ENCODE results near the gene CCDC85B. TPM values are rescaled to one million over a fixed set of nuclear protein-coding genes. Genes with fewer than 3 reads are reported as not detected.

Gene CCDC85B
- total and polyA plus RNA-seq, 2 of the 8 experiments (the other 6 are each of a cell fraction or from before 2014, with no cell fraction given) = 19.8 to 30.8 TPM

DNA sequence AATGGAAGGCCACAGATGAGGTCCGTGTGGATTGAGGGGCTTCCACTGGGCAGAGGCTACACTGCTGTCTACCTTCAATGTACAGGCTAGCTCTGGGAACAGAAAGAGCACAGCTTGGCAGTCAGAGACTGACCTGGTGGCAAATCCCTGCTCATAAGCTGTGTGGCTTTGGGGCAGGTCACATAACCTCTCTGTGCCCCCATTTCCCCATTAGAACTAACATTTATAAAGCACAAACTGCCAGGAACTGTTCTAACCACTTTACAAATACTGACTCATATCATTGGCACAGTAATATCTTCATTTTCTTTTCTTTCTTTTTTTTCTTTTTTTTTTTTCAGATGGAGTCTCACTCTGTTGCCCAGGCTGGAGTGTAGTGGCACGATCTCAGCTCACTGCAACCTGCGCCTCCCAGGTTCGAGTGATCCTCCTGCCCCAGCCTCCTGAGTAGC is 6.6 kb downstream of the CCDC85B start:
- no peak for FAIRE-seq
- H3K27ac ChIP-seq (ENCODE audit: low read depth, low read length) = no peak overlapping the region
- H3K27me3 ChIP-seq (replicated peaks in 1 of 4; ENCODE audit: control insufficient read depth in 3 of 4, extremely low read depth in 1 of 4, insufficient read depth in 3 of 4, low read length in 3 of 4) = peaks cover 14 to 33% (median 28%) of the 10 kb centered on the region in 4 experiments
- H3K14ac ChIP-seq (ENCODE audit: insufficient read length) = no peak overlapping the region
- no peak overlapping the region for H4K91ac ChIP-seq (replicated peaks; ENCODE audit: insufficient read length, low read length)
- no peak overlapping the region for H3K4me3 ChIP-seq (ENCODE audit: extremely low read depth in 1 of 4, insufficient read depth in 2 of 4, low read depth in 3 of 4, low read length in 4 of 4)
- H3K36me3 ChIP-seq (ENCODE audit: control insufficient read depth in 2 of 4, insufficient read depth in 4 of 4, low read length in 3 of 4) = no peaks in the 10 kb centered on the region
- no peak overlapping the region for H3K4ac ChIP-seq (replicated peaks; ENCODE audit: insufficient read length, low read depth, low read length)
- peaks cover 9% of the 10 kb centered on the region; the same call in 1 of the 2 replicates for H3K23me2 ChIP-seq (ENCODE audit: low read depth, low read length)
- no peaks in the 10 kb centered on the region for H3K79me2 ChIP-seq (ENCODE audit: control insufficient read depth in 1 of 2, insufficient read depth in 2 of 2, low read length in 2 of 2)
- H3K9me3 ChIP-seq (ENCODE audit: insufficient read depth in 2 of 2, low read depth in 1 of 2, low read length in 1 of 2) = no peaks in the 10 kb centered on the region
- no peak overlapping the region for H2BK12ac ChIP-seq (ENCODE audit: low read depth, low read length)
- H3K79me1 ChIP-seq (ENCODE audit: low read depth, low read length) = no peaks in the 10 kb centered on the region; the same call in 1 of the 2 replicates
- H2BK15ac ChIP-seq (ENCODE audit: low read length) = no peak overlapping the region
- ChIA-PET CTCF (ENCODE audit: partially characterized antibody) (interaction anchor here (0.9 to 15.0 kb wide), 8 partner anchors 9 to 303 kb away, joined by 3 to 212 read pairs (median 6); partner anchors contain the start of genes CCDC85B and FIBP), POLR2A (ENCODE audit: partially characterized antibody) (interaction anchor here (1.2 to 3.7 kb wide), 5 partner anchors 8 to 39 kb away, joined by 3 to 17 read pairs (median 4); partner anchors contain the start of genes CFL1 and MUS81)
- H2AFZ ChIP-seq (ENCODE audit: low read length) = no peak overlapping the region
- H3K56ac ChIP-seq (replicated peaks; ENCODE audit: insufficient read length, low read depth, low read length) = no peak overlapping the region
- WGBS, 2 experiments (ENCODE audit: extremely low coverage in 1 of 2, insufficient coverage in 1 of 2, insufficient read length in 1 of 2, insufficient replicate concordance in 2 of 2, low coverage in 1 of 2, low lambda C conversion rate in 2 of 2, missing lambda C conversion rate in 1 of 2) = 88% methylated on average over 1 of the region's 4 CpGs; no CpG with 5 or more reads in 1 of the 2 experiments
- peaks cover 4% of the 10 kb centered on the region in 2 experiments for H4K20me1 ChIP-seq (replicated peaks in 1 of 2; ENCODE audit: control insufficient read depth in 1 of 2, insufficient read depth in 2 of 2, low read length in 2 of 2)
- H3K9ac ChIP-seq (replicated peaks in 1 of 4; ENCODE audit: extremely low read depth in 1 of 4, low read depth in 3 of 4, low read length in 3 of 4) = no peak overlapping the region
- no peak overlapping the region for H4K8ac ChIP-seq (ENCODE audit: extremely low read depth, insufficient read depth, low read length)
- no peak overlapping the region for H2BK5ac ChIP-seq (ENCODE audit: low read depth, low read length)
- no peak overlapping the region for H3K4me2 ChIP-seq (ENCODE audit: insufficient read depth in 1 of 2, low read depth in 2 of 2, low read length in 2 of 2)
- no peak overlapping the region for H2AK5ac ChIP-seq (ENCODE audit: low read depth, low read length)
- no peak overlapping the region for H3K18ac ChIP-seq (ENCODE audit: extremely low read depth, low read length)
- no peak overlapping the region for H4K5ac ChIP-seq (ENCODE audit: insufficient read length, low read depth, low read length)
- H3K23ac ChIP-seq (ENCODE audit: insufficient read length) = no peak overlapping the region
- no peak overlapping the region for H2BK120ac ChIP-seq (replicated peaks; ENCODE audit: low read depth, low read length)
- H3K4me1 ChIP-seq (replicated peaks in 1 of 4; ENCODE audit: control insufficient read depth in 3 of 4, insufficient read depth in 4 of 4, low read length in 3 of 4) = peaks cover 3 to 16% (median 7%) of the 10 kb centered on the region in 4 experiments
- DNase-seq (ENCODE audit: low read depth in 1 of 2, low spot score in 2 of 2) = no peak
- H2BK20ac ChIP-seq (ENCODE audit: low read length) = no peak overlapping the region
- TF ChIP-seq NRF1 (IDR thresholded peaks at IDR 0.05; ENCODE audit: low read depth, low read length) (no peak), YY1 (IDR thresholded peaks at IDR 0.05; ENCODE audit: low read depth, low read length) (no peak), SP4 (IDR thresholded peaks at IDR 0.05; ENCODE audit: low read length) (no peak), SUZ12 (IDR thresholded peaks at IDR 0.05; ENCODE audit: low read length) (no peak), RNF2 (IDR thresholded peaks at IDR 0.05; ENCODE audit: borderline replicate concordance, low read depth, low read length, missing control alignments, poor library complexity, severe bottlenecking) (no peak), TAF7 (optimal IDR thresholded peaks at IDR 0.05; ENCODE audit: borderline replicate concordance, low read depth, low read length) (no peak), ATF2 (IDR thresholded peaks at IDR 0.05; ENCODE audit: low read length) (no peak), TCF12 (IDR thresholded peaks at IDR 0.05; ENCODE audit: low read depth, low read length) (no peak), BACH1 (IDR thresholded peaks at IDR 0.05; ENCODE audit: low read length) (no peak), KDM5A (IDR thresholded peaks at IDR 0.05; ENCODE audit: low read length) (no peak)
- TF ChIP-seq, protein P1, sequence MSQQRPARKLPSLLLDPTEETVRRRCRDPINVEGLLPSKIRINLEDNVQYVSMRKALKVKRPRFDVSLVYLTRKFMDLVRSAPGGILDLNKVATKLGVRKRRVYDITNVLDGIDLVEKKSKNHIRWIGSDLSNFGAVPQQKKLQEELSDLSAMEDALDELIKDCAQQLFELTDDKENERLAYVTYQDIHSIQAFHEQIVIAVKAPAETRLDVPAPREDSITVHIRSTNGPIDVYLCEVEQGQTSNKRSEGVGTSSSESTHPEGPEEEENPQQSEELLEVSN (IDR thresholded peaks at IDR 0.05) = no peak

Data from H1 (cell line).